HCT116 (cell line): ENCODE results near the gene CYTH2.

Experiments used
- FOSL1 ChIP-seq: IDR thresholded peaks from 2 replicates; pipeline ENCODE4 v1.6.1; 2012; ENCODE audit warnings: low read depth
- JUND ChIP-seq: IDR thresholded peaks from 2 replicates; pipeline ENCODE4 v1.6.1; 2012
- POLR2A ChIP-seq: IDR thresholded peaks from 2 replicates; pipeline ENCODE4 v1.7.0; 2011; ENCODE audit warnings: borderline replicate concordance; ENCODE audit not compliant: insufficient read depth, insufficient read length; ENCODE audit errors: extremely low read depth
- POLR2AphosphoS5 ChIP-seq: IDR thresholded peaks from 2 replicates; pipeline ENCODE4 v1.6.1; 2011; ENCODE audit warnings: mild to moderate bottlenecking, low read depth, low read length, moderate library complexity
- YY1 ChIP-seq: IDR thresholded peaks from 2 replicates; pipeline ENCODE4 v1.6.1; 2011; ENCODE audit warnings: low read length, low read depth, moderate library complexity, mild to moderate bottlenecking; ENCODE audit not compliant: insufficient replicate concordance; ENCODE audit errors: extremely low read depth
- TF ChIP-seq, protein P1 (sequence below), 3 experiments: fragments of 200-600 bp in 1 of 3; sonication (generic) in 1 of 3; IDR thresholded peaks in 2 of 3; conservative IDR thresholded peaks in 1 of 3; 2 replicates each; pipeline ENCODE4 v1.5.1; 2012 to 2017; ENCODE audit warnings: low read depth in 2 of 3, low read length in 2 of 3, antibody characterized with exemption in 1 of 3, borderline replicate concordance in 1 of 3, control low read depth in 1 of 3, mild to moderate bottlenecking in 1 of 3, mixed read lengths in 1 of 3, mixed run types in 1 of 3, moderate library complexity in 1 of 3; ENCODE audit not compliant: insufficient read depth in 1 of 3
- TF ChIP-seq, protein P2 (sequence below): IDR thresholded peaks from 2 replicates; pipeline ENCODE4 v1.6.1; 2012

DNA sequence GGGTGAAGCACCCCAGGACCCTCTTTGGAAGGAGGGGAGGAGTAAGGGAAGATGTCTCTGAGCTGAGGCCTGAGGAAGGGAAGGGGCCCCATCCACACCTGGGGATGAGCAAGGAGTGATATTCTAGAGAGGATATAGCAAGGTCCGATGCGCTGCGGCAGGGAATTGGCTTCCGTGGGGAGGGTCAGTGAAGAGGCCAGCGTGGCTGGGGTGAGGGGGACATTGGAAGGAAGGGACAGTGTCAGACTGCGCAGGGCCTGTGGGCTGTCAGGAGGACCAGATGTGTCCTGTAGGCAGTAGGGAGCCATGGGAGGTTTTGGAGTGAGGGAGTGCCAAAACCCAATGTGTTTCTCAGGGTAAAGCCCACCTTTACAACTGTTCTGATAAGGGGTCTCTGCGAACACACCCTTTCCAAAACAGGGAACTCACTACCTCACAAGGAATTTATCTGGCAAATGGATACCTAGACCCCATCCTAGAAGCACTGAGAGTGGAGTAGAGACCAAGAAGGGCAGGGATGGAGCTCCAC lies 38.8 kb downstream of the CYTH2 start:
- TF ChIP-seq, protein P1, sequence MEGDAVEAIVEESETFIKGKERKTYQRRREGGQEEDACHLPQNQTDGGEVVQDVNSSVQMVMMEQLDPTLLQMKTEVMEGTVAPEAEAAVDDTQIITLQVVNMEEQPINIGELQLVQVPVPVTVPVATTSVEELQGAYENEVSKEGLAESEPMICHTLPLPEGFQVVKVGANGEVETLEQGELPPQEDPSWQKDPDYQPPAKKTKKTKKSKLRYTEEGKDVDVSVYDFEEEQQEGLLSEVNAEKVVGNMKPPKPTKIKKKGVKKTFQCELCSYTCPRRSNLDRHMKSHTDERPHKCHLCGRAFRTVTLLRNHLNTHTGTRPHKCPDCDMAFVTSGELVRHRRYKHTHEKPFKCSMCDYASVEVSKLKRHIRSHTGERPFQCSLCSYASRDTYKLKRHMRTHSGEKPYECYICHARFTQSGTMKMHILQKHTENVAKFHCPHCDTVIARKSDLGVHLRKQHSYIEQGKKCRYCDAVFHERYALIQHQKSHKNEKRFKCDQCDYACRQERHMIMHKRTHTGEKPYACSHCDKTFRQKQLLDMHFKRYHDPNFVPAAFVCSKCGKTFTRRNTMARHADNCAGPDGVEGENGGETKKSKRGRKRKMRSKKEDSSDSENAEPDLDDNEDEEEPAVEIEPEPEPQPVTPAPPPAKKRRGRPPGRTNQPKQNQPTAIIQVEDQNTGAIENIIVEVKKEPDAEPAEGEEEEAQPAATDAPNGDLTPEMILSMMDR (IDR thresholded peaks at IDR 0.05 in 2 of 3, conservative IDR thresholded peaks at IDR 0.05 in 1 of 3; ENCODE audit: borderline replicate concordance in 1 of 3, insufficient read depth in 1 of 3, low read depth in 2 of 3, low read length in 2 of 3): no peak
- no peak for TF ChIP-seq POLR2A
- TF ChIP-seq YY1: no peak
- TF ChIP-seq POLR2AphosphoS5: no peak
- TF ChIP-seq JUND: no peak
- no peak for TF ChIP-seq FOSL1
- TF ChIP-seq, protein P2, sequence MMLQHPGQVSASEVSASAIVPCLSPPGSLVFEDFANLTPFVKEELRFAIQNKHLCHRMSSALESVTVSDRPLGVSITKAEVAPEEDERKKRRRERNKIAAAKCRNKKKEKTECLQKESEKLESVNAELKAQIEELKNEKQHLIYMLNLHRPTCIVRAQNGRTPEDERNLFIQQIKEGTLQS: no peak
